HepG2 (cell line): ENCODE results near the gene AARS2. TPM values are rescaled to one million over a fixed set of nuclear protein-coding genes. Genes with fewer than 3 reads are reported as not detected.

Experiments
- ATAC-seq: fragments of 200-7000 bp; cut with Tn5 transposase; 3 replicates; pipeline ENCODE4 v1.9.1; 2020; ENCODE audit warnings: mild to moderate bottlenecking, moderate library complexity
- BruUV-seq: library from RNA; stranded (reverse); fragments of 400-500 nt; replicated peaks from 2 replicates; lab custom pipeline; 2021; lab: Mats Ljungman, UMichigan
- CTCF ChIA-PET: fragments of 300-600 bp; formaldehyde crosslinking; extraction: SDS; loops from one replicate; lab custom pipeline; 2021; ENCODE audit warnings: low total read pairs, inconsistent platforms, low intra/inter-chr PET ratio; lab: Yijun Ruan, JAX
- POLR2A ChIA-PET: fragments of 350-600 bp; sonication (Branson Sonifier 250); formaldehyde crosslinking; loops from one replicate; lab custom pipeline; 2020; ENCODE audit warnings: antibody characterized with exemption, inconsistent platforms; lab: Yijun Ruan, JAX
- DNase-seq: peaks from one replicate; pipeline ENCODE4 v3.0.0-alpha.2; 2015; ENCODE audit warnings: low spot score
- FAIRE-seq: peaks from 3 replicates; lab custom pipeline; 2011; peaks lifted over from hg19 to GRCh38; lab: Jason Lieb, UNC
- H2AFZ ChIP-seq: one replicate; pipeline ENCODE4 v1.6.1; 2011; ENCODE audit warnings: low read length, inconsistent platforms
- H3K27ac ChIP-seq: fragments of 300-600 bp; 3 replicates; pipeline ENCODE4 v1.8.0; 2011; ENCODE audit warnings: mixed run types, mild to moderate bottlenecking, mixed read lengths, low read length, inconsistent platforms; ENCODE audit not compliant: insufficient read depth; ENCODE audit errors: extremely low read length
- H3K27me3 ChIP-seq, 2 experiments: fragments of 200-600 bp in 1 of 2; 2 replicates in 1 of 2; 3 replicates in 1 of 2; pipeline versions ENCODE4 v1.6.0 to v1.8.0; 2011; ENCODE audit warnings: low read length in 2 of 2, mild to moderate bottlenecking in 2 of 2, moderate library complexity in 2 of 2, inconsistent platforms in 1 of 2; ENCODE audit not compliant: insufficient read depth in 2 of 2, control insufficient read depth in 1 of 2
- H3K36me3 ChIP-seq, 2 experiments: fragments of 200-600 bp in 1 of 2; replicated peaks in 1 of 2; 2 replicates in 1 of 2; 3 replicates in 1 of 2; pipeline versions ENCODE4 v1.5.1 to v1.8.0; 2011; ENCODE audit warnings: low read length in 2 of 2, inconsistent platforms in 1 of 2; ENCODE audit not compliant: insufficient read depth in 2 of 2, control insufficient read depth in 1 of 2
- H3K4me1 ChIP-seq: 2 replicates; pipeline ENCODE4 v1.5.1; 2012; ENCODE audit warnings: low read length, inconsistent platforms; ENCODE audit not compliant: insufficient read depth
- H3K4me2 ChIP-seq: 2 replicates; pipeline ENCODE4 v1.6.0; 2011; ENCODE audit warnings: low read depth, low read length, inconsistent platforms
- H3K4me3 ChIP-seq, 3 experiments: fragments of 200-600 bp in 1 of 3; sonication (generic), shearing (Covaris generic) in 1 of 3; replicated peaks in 1 of 3; 2 replicates each; pipeline ENCODE4 v1.5.1; 2011 to 2016; ENCODE audit warnings: low read length in 3 of 3, inconsistent platforms in 2 of 3, low read depth in 2 of 3, mild to moderate bottlenecking in 2 of 3, control low read depth in 1 of 3, mixed read lengths in 1 of 3; ENCODE audit not compliant: insufficient read depth in 1 of 3
- H3K79me2 ChIP-seq: one replicate; pipeline ENCODE4 v1.6.1; 2011; ENCODE audit warnings: low read length, inconsistent platforms; ENCODE audit not compliant: insufficient read depth
- H3K9ac ChIP-seq: 2 replicates; pipeline ENCODE4 v1.6.0; 2011; ENCODE audit warnings: mild to moderate bottlenecking, low read depth, low read length, inconsistent platforms; ENCODE audit not compliant: insufficient read depth
- H3K9me3 ChIP-seq: 2 replicates; pipeline ENCODE4 v1.5.1; 2012; ENCODE audit warnings: mild to moderate bottlenecking, low read length
- H4K20me1 ChIP-seq: 2 replicates; pipeline ENCODE4 v1.6.0; 2011; ENCODE audit warnings: inconsistent platforms, mild to moderate bottlenecking, low read length, moderate library complexity; ENCODE audit not compliant: insufficient read depth
- CBX2 ChIP-seq, 2 experiments: fragments of 200-600 bp in 1 of 2; sonication (generic); formaldehyde crosslinking in 1 of 2; IDR thresholded peaks; 2 replicates each; pipeline versions ENCODE4 v1.7.0 to v1.8.1; 2018 to 2022; ENCODE audit warnings: low read depth in 2 of 2, low read length in 1 of 2, mild to moderate bottlenecking in 1 of 2, missing genetic modification reagents in 1 of 2
- CERS6 ChIP-seq: sonication (generic); formaldehyde crosslinking; IDR thresholded peaks from 2 replicates; pipeline ENCODE4 v1.5.0; 2020; ENCODE audit warnings: missing genetic modification reagents
- KMT2B ChIP-seq: IDR thresholded peaks from 2 replicates; pipeline ENCODE4 v1.6.1; 2016; ENCODE audit warnings: missing genetic modification reagents, missing compliant biosample characterization
- PHB2 ChIP-seq: fragments of 450-650 bp; IDR thresholded peaks from 2 replicates; pipeline ENCODE4 v1.6.1; 2018; ENCODE audit not compliant: partially characterized antibody
- SRF ChIP-seq: IDR thresholded peaks from 2 replicates; pipeline ENCODE4 v1.6.1; 2011; ENCODE audit warnings: mild to moderate bottlenecking, low read depth, low read length, moderate library complexity
- TOE1 ChIP-seq: sonication (generic); formaldehyde crosslinking; IDR thresholded peaks from 2 replicates; pipeline ENCODE4 v1.4.0; 2020; ENCODE audit warnings: mild to moderate bottlenecking, missing genetic modification reagents
- ZBTB33 ChIP-seq: sonication (generic); formaldehyde crosslinking; IDR thresholded peaks from 2 replicates; pipeline ENCODE4 v1.4.0; 2020; ENCODE audit warnings: missing genetic modification reagents
- ZFY ChIP-seq: sonication (generic); formaldehyde crosslinking; IDR thresholded peaks from 2 replicates; pipeline ENCODE4 v1.4.0; 2020; ENCODE audit warnings: missing genetic modification reagents
- ZNF18 ChIP-seq: sonication (generic); formaldehyde crosslinking; IDR thresholded peaks from 2 replicates; pipeline ENCODE4 v1.8.0; 2022; ENCODE audit warnings: mild to moderate bottlenecking, missing genetic modification reagents; ENCODE audit not compliant: insufficient replicate concordance
- ZNF354B ChIP-seq: sonication (generic); formaldehyde crosslinking; IDR thresholded peaks from 2 replicates; pipeline ENCODE4 v1.8.0; 2022; ENCODE audit warnings: mild to moderate bottlenecking, missing genetic modification reagents
- ZNF546 ChIP-seq: sonication (generic); formaldehyde crosslinking; conservative IDR thresholded peaks from 2 replicates; pipeline ENCODE4 v1.8.1; 2023; ENCODE audit warnings: mild to moderate bottlenecking, missing genetic modification reagents
- WGBS: methylation state at CpG from one replicate; pipeline ENCODE4 v1.1.6; 2017; ENCODE audit warnings: low lambda C conversion rate; 5-methylcytosine and 5-hydroxymethylcytosine counted together
- in situ Hi-C: cut with HindIII; loops from 2 replicates; pipeline ENCODE4 v1.10.0; 2017; ENCODE audit warnings: low pct_unique_long_range_greater_than_20kb; ENCODE audit not compliant: extremely low pct_ligation_motif_present
- intact Hi-C: fragments of 100-400 bp; cut with micrococcal nuclease; formaldehyde crosslinking; loops from one replicate; pipeline ENCODE4 v1.10.0; 2022; ENCODE audit not compliant: unreplicated experiment
- polyA plus RNA-seq, 8 experiments: library from polyadenylated mRNA; depleted of rRNA in 3 of 8; stranded (reverse) in 7 of 8; unstranded in 1 of 8; fragments of >200 nt; fragmentation: Illumina TruSeq in 4 of 8; extraction: Trizol in 4 of 8; gene quantifications; 2 replicates each; pipeline versions ENCODE4 v1.2.1 to v1.2.3, GENCODE V29; 2011 to 2016; ENCODE audit warnings: low read depth in 4 of 8, missing spikeins in 1 of 8, mixed read lengths in 1 of 8; ENCODE audit not compliant: insufficient read depth in 1 of 8
- total RNA-seq, 5 experiments: library from RNA; depleted of rRNA; stranded (reverse); fragments of >200 nt; fragmentation: Illumina TruSeq; extraction: Trizol; gene quantifications; 2 replicates each; pipeline ENCODE4 v1.2.3, GENCODE V29; 2016; ENCODE audit warnings: low read depth in 1 of 5

AARS2 gene
- total and polyA plus RNA-seq, 2 of the 13 experiments (the other 11 are each of a cell fraction or from before 2014, with no cell fraction given) = 7.5 to 24.1 TPM

- ChIA-PET CTCF (no interaction called here), POLR2A (no interaction called here)
- BruUV-seq = no TSS peak
- no peak overlapping the region for H3K9ac ChIP-seq
- peaks cover 3 to 48% of the 10 kb centered on the region in 2 experiments; a peak in 4 of 5 replicates for H3K27me3 ChIP-seq
- in situ Hi-C loops = no loop called here
- intact Hi-C loops = no loop called here
- H3K4me1 ChIP-seq = peaks cover 21% of the 10 kb centered on the region
- ATAC-seq (no peak), FAIRE-seq (no peak), DNase-seq (no peak)
- H3K27ac ChIP-seq = no peak overlapping the region
- H3K79me2 ChIP-seq = peaks cover 14% of the 10 kb centered on the region
- 67% methylated on average over 12 of the region's 12 CpGs for WGBS
- H4K20me1 ChIP-seq = no peaks in the 10 kb centered on the region
- TF ChIP-seq SRF (no peak), CERS6 (no peak), ZBTB33 (no peak)
- H3K9me3 ChIP-seq = no peaks in the 10 kb centered on the region
- no peak overlapping the region for H3K4me3 ChIP-seq
- H3K36me3 ChIP-seq = peaks cover 2 to 6% of the 10 kb centered on the region in 2 experiments; a peak in 2 of 5 replicates
- H2AFZ ChIP-seq = no peak overlapping the region
- no peak overlapping the region for H3K4me2 ChIP-seq
Measured at GRCh38 chr6:44316481-44316880, 3.3 kb upstream of the AARS2 start.

- 25% methylated on average over 5 of the region's 5 CpGs for WGBS
- H3K27ac ChIP-seq = no peak overlapping the region
- DNase-seq (no peak), ATAC-seq (no peak), FAIRE-seq (no peak)
- H3K9me3 ChIP-seq = no peaks in the 10 kb centered on the region
- CTCF ChIA-PET = no interaction called here
- POLR2A ChIA-PET = no interaction called here
- no peak overlapping the region for H3K4me2 ChIP-seq
- intact Hi-C loops = no loop called here
- H3K9ac ChIP-seq = no peak overlapping the region
- H4K20me1 ChIP-seq = no peaks in the 10 kb centered on the region
- peaks cover 15% of the 10 kb centered on the region for H3K79me2 ChIP-seq
- H3K4me3 ChIP-seq = no peak overlapping the region
- in situ Hi-C loops = no loop called here
- peaks cover 7 to 11% of the 10 kb centered on the region in 2 experiments; a peak in 4 of 5 replicates for H3K36me3 ChIP-seq
- peaks cover 22% of the 10 kb centered on the region for H3K4me1 ChIP-seq
- no TSS peak for BruUV-seq
- peaks cover 3 to 43% of the 10 kb centered on the region in 2 experiments; a peak in 4 of 5 replicates for H3K27me3 ChIP-seq
- no peak overlapping the region for H2AFZ ChIP-seq
- TF ChIP-seq CBX2 (IDR thresholded peaks at IDR 0.05; ENCODE audit: low read depth, low read length) (no peak), CBX2 (CRISPR knock-in tag; IDR thresholded peaks at IDR 0.05; ENCODE audit: low read depth) (no peak), ZFY (CRISPR knock-in tag) (no peak), ZNF354B (CRISPR knock-in tag) (no peak), KMT2B (CRISPR knock-in tag) (no peak), ZNF18 (CRISPR knock-in tag) (no peak), TOE1 (no peak), PHB2 (no peak), ZNF546 (no peak)
Measured at GRCh38 chr6:44315951-44316350, 2.8 kb upstream of the AARS2 start.
